GM10266 (cell line): ENCODE measurements around the gene BEST3.
"Not testable (repeated sequence)": the region's sequence is repeated elsewhere in the genome, so short reads cannot be mapped to it uniquely, and the experiment has no call there.

Source experiments
- DNase-seq: peaks from one replicate; pipeline ENCODE4 v3.0.0; 2012; ENCODE audit errors: extremely low spot score
- CTCF ChIP-seq: IDR thresholded peaks from 2 replicates; pipeline ENCODE4 v1.5.1; 2012; ENCODE audit warnings: mild to moderate bottlenecking, low read depth; ENCODE audit not compliant: control insufficient read depth, insufficient read depth; ENCODE audit errors: missing control alignments

The BEST3 gene

DNA sequence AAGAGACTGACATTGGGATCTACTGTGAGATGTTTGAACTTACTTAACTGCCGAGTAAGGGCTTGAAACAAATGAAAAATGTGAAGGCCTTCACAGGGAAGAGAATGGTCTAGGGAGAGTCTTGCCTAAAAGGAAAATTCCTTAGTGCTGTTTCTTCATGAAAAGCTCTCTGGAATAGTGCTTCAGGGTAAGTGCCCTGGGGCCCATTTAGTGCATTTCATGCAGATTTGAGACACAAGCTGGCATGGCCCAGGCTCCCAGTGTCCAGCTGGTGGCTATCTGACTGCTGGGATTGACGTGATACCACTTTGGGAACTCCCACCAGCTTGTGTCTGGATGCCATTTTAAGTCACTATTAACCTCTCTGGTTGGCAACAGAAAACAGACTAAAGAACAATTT lies 26.9 kb downstream of the BEST3 start:
- TF ChIP-seq CTCF, result no peak

DNA sequence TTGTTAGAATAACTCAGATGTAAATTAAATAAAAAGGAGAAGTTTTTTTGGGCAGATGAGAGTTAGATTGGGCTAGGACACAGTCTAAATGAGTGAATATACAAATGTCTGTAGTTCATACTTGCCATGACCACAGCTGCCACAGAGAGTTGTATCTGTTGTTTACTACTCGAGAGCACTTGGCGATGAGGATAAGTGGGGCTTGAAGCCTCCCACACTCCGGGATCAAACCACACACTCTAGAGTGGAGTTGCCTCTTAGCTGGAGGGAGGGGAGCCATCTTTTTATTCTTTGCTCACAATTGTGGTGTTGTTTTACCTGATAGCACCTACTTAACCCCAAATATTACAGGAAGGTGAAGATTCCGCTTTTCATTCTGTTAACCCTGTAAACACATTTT lies 27.5 kb downstream of the BEST3 start:
- no peak for TF ChIP-seq CTCF
- no peak for DNase-seq

More for the DNA sequence above, 26.9 kb downstream of the BEST3 start:
- no peak for DNase-seq

GRCh38 chr12:69666798-69667197 lies 32.3 kb downstream of the BEST3 start:
- no peak for TF ChIP-seq CTCF
- no peak for DNase-seq

- not testable (repeated sequence) for DNase-seq
These were observed 34.1 kb downstream of the BEST3 start for GRCh38 chr12:69664930-69665377.

DNA sequence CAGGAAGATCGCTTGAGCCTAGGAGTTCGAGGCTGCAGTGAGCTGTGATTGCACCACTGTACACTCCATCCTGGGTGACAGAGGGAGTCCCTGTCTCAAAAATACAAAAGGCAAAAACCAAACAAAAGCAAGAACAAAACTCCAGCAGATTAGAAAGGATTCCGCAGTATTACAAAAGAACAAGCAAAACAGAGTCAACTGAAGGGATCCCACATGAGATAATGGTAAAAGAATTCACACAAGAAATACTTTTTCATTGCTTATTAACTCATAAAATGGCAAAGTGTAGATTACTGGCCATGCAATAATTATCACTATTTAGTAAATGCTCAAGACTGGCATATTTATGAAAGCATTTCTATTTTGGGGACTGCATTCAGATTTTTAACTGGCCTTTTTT lies 35.4 kb downstream of the BEST3 start:
- no peak for DNase-seq
- TF ChIP-seq CTCF, result no peak

DNA sequence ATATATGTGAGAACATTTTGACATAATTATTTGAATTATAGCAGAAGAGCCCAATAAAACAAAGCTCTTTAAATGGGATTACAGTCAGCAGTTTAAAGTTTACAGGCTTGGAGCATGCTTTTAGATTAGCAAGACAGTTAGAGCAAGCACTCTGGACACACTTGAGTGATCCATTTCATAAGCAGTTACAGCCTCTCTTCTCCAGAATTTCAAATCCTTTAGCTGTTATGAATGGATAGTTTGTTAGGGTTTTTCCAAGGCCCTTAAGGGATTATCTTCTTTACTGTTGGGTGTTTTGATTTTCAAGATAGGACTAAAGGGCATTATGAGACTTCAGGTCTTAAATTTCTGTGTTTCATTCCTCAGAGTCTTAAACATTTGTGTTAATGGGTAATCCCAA lies 36.3 kb downstream of the BEST3 start:
- TF ChIP-seq CTCF, result no peak
- no peak for DNase-seq

DNA sequence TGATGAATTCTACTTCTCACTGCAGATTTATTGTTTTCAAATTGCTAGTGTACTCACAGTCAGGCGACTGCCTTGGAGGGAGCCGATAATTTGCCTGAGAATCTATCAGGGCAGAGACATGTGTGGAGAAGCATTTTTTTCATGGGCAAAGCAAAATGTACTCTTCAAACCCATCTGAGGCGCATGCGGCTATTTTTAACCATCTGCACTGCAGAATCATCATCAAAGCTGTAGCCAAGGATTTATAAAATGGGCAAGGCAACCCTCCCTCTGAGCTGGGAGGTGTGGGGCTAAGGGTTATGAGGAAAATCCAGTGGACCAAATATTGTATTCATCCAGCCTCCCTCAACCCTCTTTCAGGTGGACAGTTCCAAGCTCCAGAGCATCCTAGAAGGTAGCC lies 37.7 kb downstream of the BEST3 start:
- no peak for DNase-seq
- no peak for TF ChIP-seq CTCF

DNA sequence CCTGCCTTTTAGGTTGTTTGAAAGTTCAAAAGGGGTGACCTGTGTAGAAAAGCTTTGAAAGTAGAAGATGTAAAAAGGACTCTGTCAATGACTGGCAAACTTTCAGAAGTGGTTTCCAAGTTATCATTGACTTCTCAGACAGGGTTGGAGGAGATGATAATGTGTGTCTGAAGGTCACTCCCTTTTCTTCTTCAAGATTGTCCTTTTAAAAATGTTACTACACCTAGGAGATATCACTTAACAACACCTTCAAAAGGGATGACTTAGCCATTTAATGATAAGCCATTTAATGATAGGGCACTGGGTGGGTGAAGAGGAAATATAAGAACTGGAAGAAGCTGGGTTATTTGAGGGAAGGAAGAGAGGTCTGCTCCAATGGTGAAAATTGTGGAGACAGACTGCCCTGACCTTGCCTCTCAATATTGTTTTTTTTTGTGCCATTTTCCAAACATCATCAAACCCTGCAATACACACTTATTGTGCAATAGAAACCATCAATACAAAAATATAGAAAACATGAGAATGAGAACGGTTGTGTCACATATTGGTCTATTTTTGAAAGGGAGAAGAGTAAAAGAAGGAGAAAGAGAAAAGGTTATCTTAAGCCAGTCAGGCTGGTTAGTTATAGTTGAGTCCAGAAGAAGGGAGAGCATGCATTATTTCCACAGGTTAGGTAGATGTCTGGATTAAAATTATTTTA lies 38.8 kb downstream of the BEST3 start:
- TF ChIP-seq CTCF, result no peak
- no peak for DNase-seq
